Measurements from ENCODE around the gene ZSCAN9. TPM values are rescaled to one million over a fixed set of nuclear protein-coding genes. Genes with fewer than 3 reads are reported as not detected.

The ZSCAN9 gene
- total and polyA plus RNA-seq, 2 of the 13 experiments (the other 11 are each of a cell fraction or from before 2014, with no cell fraction given), result 14.6 to 17.8 TPM

- Histone ChIP-seq H3K9ac (ENCODE audit: insufficient read depth, low read depth, low read length) (peak overlapping the region; percentile 79), H3K9me3 (ENCODE audit: low read length) (no peaks in the 10 kb centered on the region), H3K4me1 (ENCODE audit: insufficient read depth, low read length) (peaks cover 31% of the 10 kb centered on the region), H4K20me1 (ENCODE audit: insufficient read depth, low read length) (no peaks in the 10 kb centered on the region; the same call in 1 of the 2 replicates), H3K4me2 (ENCODE audit: low read depth, low read length) (peak overlapping the region; percentile 98), H3K79me2 (ENCODE audit: insufficient read depth, low read length) (peaks cover 10% of the 10 kb centered on the region), H3K27me3 (ENCODE audit: control insufficient read depth in 1 of 2, insufficient read depth in 2 of 2, low read length in 2 of 2) (no peaks in the 10 kb centered on the region; a peak in 2 of 5 replicates), H3K4me3 (replicated peaks in 1 of 3; ENCODE audit: insufficient read depth in 1 of 3, low read depth in 2 of 3, low read length in 3 of 3) (peak overlapping the region; percentile 91 to 99 (median 99)), H2AFZ (ENCODE audit: low read length) (peak overlapping the region; percentile 94), H3K27ac (ENCODE audit: extremely low read length, insufficient read depth, low read length) (peak overlapping the region; percentile 55), H3K36me3 (replicated peaks in 1 of 2; ENCODE audit: control insufficient read depth in 1 of 2, insufficient read depth in 2 of 2, low read length in 2 of 2) (peaks cover 9 to 24% of the 10 kb centered on the region in 2 experiments)
- no peak for DNase-seq (ENCODE audit: low spot score)
- no peak for FAIRE-seq
- CTCF ChIA-PET (ENCODE audit: low intra/inter-chr PET ratio, low total read pairs), result no interaction called here
- 67% methylated on average over 9 of the region's 9 CpGs for WGBS (ENCODE audit: low lambda C conversion rate)
- intact Hi-C loops (cut with micrococcal nuclease; ENCODE audit: unreplicated experiment), result loop anchor here (1.0 to 5.0 kb wide), 6 partner anchors 28 to 132 kb away; partner anchors contain the start of genes PGBD1, ZKSCAN4, ZKSCAN8 and ZSCAN26
- no peak for ATAC-seq
- in situ Hi-C loops (cut with HindIII; ENCODE audit: extremely low pct_ligation_motif_present, low pct_unique_long_range_greater_than_20kb), result loop anchor here (5.0 kb wide), 1 partner anchor 82 kb away; the partner anchor contains the start of gene ZKSCAN8
- BruUV-seq (replicated peaks), result TSS peak; percentile 84
- POLR2A ChIA-PET, result interaction anchor here (1.5 to 4.4 kb wide), 3 partner anchors 28 to 84 kb away, joined by 4 to 15 read pairs (median 4); partner anchors contain the start of genes ZKSCAN4, ZKSCAN8 and ZSCAN26
- TF ChIP-seq ZNF18 (CRISPR knock-in tag; IDR thresholded peaks at IDR 0.05; ENCODE audit: insufficient replicate concordance), result no peak
- 0 out of 2 replicates have a peak, but pooled peaks have one; percentile 38 for TF ChIP-seq SNAI1 (CRISPR knock-in tag; IDR thresholded peaks at IDR 0.05; ENCODE audit: borderline replicate concordance)
- no peak for TF ChIP-seq ZNF652 (CRISPR knock-in tag; IDR thresholded peaks at IDR 0.05; ENCODE audit: borderline replicate concordance, low read depth)
- TF ChIP-seq POGK (CRISPR knock-in tag; conservative IDR thresholded peaks at IDR 0.05), result no peak
- no peak for TF ChIP-seq ZNF616 (CRISPR knock-in tag; IDR thresholded peaks at IDR 0.05; ENCODE audit: low read depth)
- TF ChIP-seq SATB2 (CRISPR knock-in tag; IDR thresholded peaks at IDR 0.05), result no peak
- no peak for TF ChIP-seq ZMYM3 (CRISPR knock-in tag; IDR thresholded peaks at IDR 0.05)
- no peak for TF ChIP-seq SRSF4 (IDR thresholded peaks at IDR 0.05; ENCODE audit: low read depth, low read length, poor library complexity, severe bottlenecking)
- peak; percentile 47 for TF ChIP-seq PCBP2 (optimal IDR thresholded peaks at IDR 0.05; ENCODE audit: low read depth, low read length, poor library complexity, severe bottlenecking)
- TF ChIP-seq HNRNPH1 (optimal IDR thresholded peaks at IDR 0.05; ENCODE audit: low read depth, low read length), result no peak
- 0 out of 2 replicates have a peak, but pooled peaks have one; percentile 32 for TF ChIP-seq ZNF354B (CRISPR knock-in tag; IDR thresholded peaks at IDR 0.05)
- TF ChIP-seq ZNF512 (CRISPR knock-in tag; IDR thresholded peaks at IDR 0.05), result 0 out of 2 replicates have a peak, but pooled peaks have one; percentile 70
- no peak for TF ChIP-seq ZHX1 (CRISPR knock-in tag; IDR thresholded peaks at IDR 0.05; ENCODE audit: low read depth)
- no peak for TF ChIP-seq XBP1 (CRISPR knock-in tag; IDR thresholded peaks at IDR 0.05)
Measured at GRCh38 chr6:28224131-28225055, 682 bp upstream of the ZSCAN9 start.
